ENCODE data around the gene TCERG1L. TPM values are rescaled to one million over a fixed set of nuclear protein-coding genes. Genes with fewer than 3 reads are reported as not detected.

Gene TCERG1L
- total RNA-seq, 6 experiments from 2014 or later, result not detected

- H3K4me3 ChIP-seq, result no peak overlapping the region
- H3K4me1 ChIP-seq, result no peaks in the 10 kb centered on the region
- no peak for ATAC-seq
- H3K9me3 ChIP-seq, result no peaks in the 10 kb centered on the region
- H3K27me3 ChIP-seq, result no peaks in the 10 kb centered on the region
- WGBS (ENCODE audit: insufficient coverage, low coverage, low lambda C conversion rate, missing lambda C conversion rate), result 47% methylated on average over 3 of the region's 10 CpGs
- no peak for DNase-seq
- H3K27ac ChIP-seq, result no peak overlapping the region
- no peaks in the 10 kb centered on the region for H3K36me3 ChIP-seq
- TF ChIP-seq POLR2A (IDR thresholded peaks at IDR 0.05) (no peak), CTCF (IDR thresholded peaks at IDR 0.05) (no peak)
- intact Hi-C loops (cut with DNase I), result no loop called here
These were observed 100.4 kb downstream of the TCERG1L start for GRCh38 chr10:131211146-131211545.

GRCh38 chr10:131210181-131210580 lies 101.3 kb downstream of the TCERG1L start:
- intact Hi-C loops (cut with DNase I), result no loop called here
- Histone ChIP-seq H3K4me3 (no peak overlapping the region), H3K4me1 (no peaks in the 10 kb centered on the region), H3K27ac (no peak overlapping the region), H3K27me3 (no peaks in the 10 kb centered on the region), H3K9me3 (no peaks in the 10 kb centered on the region), H3K36me3 (no peaks in the 10 kb centered on the region)
- 13% methylated on average over 3 of the region's 3 CpGs for WGBS (ENCODE audit: insufficient coverage, low coverage, low lambda C conversion rate, missing lambda C conversion rate)
- ATAC-seq, result no peak
- TF ChIP-seq CTCF (IDR thresholded peaks at IDR 0.05) (no peak), POLR2A (IDR thresholded peaks at IDR 0.05) (no peak)
- DNase-seq, result no peak

GRCh38 chr10:131207584-131208532 lies 103.7 kb downstream of the TCERG1L start:
- H3K27me3 ChIP-seq, result no peaks in the 10 kb centered on the region
- DNase-seq (no peak), ATAC-seq (no peak)
- TF ChIP-seq POLR2A (IDR thresholded peaks at IDR 0.05), result no peak
- H3K9me3 ChIP-seq, result no peaks in the 10 kb centered on the region
- H3K4me3 ChIP-seq, result no peak overlapping the region
- no peaks in the 10 kb centered on the region for H3K4me1 ChIP-seq
- WGBS (ENCODE audit: insufficient coverage, low coverage, low lambda C conversion rate, missing lambda C conversion rate), result 71% methylated on average over 3 of the region's 29 CpGs
- H3K36me3 ChIP-seq, result no peaks in the 10 kb centered on the region
- intact Hi-C loops (cut with DNase I), result no loop called here
- H3K27ac ChIP-seq, result no peak overlapping the region

- Histone ChIP-seq H3K4me1 (no peaks in the 10 kb centered on the region), H3K4me3 (no peak overlapping the region), H3K9me3 (no peaks in the 10 kb centered on the region), H3K27me3 (no peaks in the 10 kb centered on the region), H3K27ac (no peak overlapping the region), H3K36me3 (no peaks in the 10 kb centered on the region)
- intact Hi-C loops (cut with DNase I), result no loop called here
- no CpG with 5 or more reads among the region's 8 CpGs for WGBS (ENCODE audit: insufficient coverage, low coverage, low lambda C conversion rate, missing lambda C conversion rate)
- DNase-seq (no peak), ATAC-seq (no peak)
- TF ChIP-seq POLR2A (IDR thresholded peaks at IDR 0.05) (no peak), CTCF (IDR thresholded peaks at IDR 0.05) (no peak)
These were observed 104.3 kb downstream of the TCERG1L start for GRCh38 chr10:131207176-131207575.
